Right lobe of liver (tissue), 6 donors: ENCODE results near the gene C6orf163. TPM values are rescaled to one million over a fixed set of nuclear protein-coding genes. Genes with fewer than 3 reads are reported as not detected.
A peak's percentile ranks its signal among the peaks of the same experiment; 100 is the strongest.

Experiments used
- ATAC-seq, 4 donors: fragments of 200-7000 bp; cut with Tn5 transposase; one replicate each; pipeline ENCODE4 v1.9.1; 2020; ENCODE audit warnings: mild to moderate bottlenecking in 4 of 4, moderate library complexity in 4 of 4
- DNase-seq, 3 donors: peaks; one replicate each; pipeline ENCODE4 v3.0.0-alpha.2; 2020
- H3K27ac ChIP-seq, 3 donors: fragments of 200-600 bp; one replicate each; pipeline ENCODE4 v1.8.0; 2022
- H3K27me3 ChIP-seq, 2 donors: fragments of 200-600 bp; one replicate each; pipeline ENCODE4 v1.8.0; 2022
- H3K36me3 ChIP-seq, 4 donors: fragments of 200-600 bp; sonication (generic) in 1 of 4; one replicate each; pipeline versions ENCODE4 v1.5.1 to v1.8.0; 2017 to 2022; ENCODE audit warnings: control low read depth in 1 of 4
- H3K4me1 ChIP-seq, 4 donors: fragments of 200-600 bp; sonication (generic) in 1 of 4; one replicate each; pipeline versions ENCODE4 v1.5.1 to v1.8.0; 2017 to 2022; ENCODE audit warnings: control low read depth in 1 of 4
- H3K4me3 ChIP-seq, 3 donors: fragments of 200-600 bp; one replicate each; pipeline ENCODE4 v1.8.0; 2022
- H3K9me3 ChIP-seq, 4 donors: fragments of 200-600 bp; sonication (generic) in 1 of 4; one replicate each; pipeline versions ENCODE4 v1.5.1 to v1.8.0; 2017 to 2022; ENCODE audit warnings: control low read depth in 1 of 4
- CTCF ChIP-seq, 4 donors: fragments of 200-600 bp in 3 of 4; fragments of 450-650 bp in 1 of 4; IDR thresholded peaks; one replicate each; pipeline versions ENCODE4 v1.5.1 to v1.8.0; 2016 to 2022; ENCODE audit warnings: antibody characterized with exemption in 4 of 4, mild to moderate bottlenecking in 2 of 4
- POLR2A ChIP-seq: fragments of 450-650 bp; IDR thresholded peaks from one replicate; pipeline ENCODE4 v1.6.1; 2017; ENCODE audit warnings: antibody characterized with exemption, mild to moderate bottlenecking
- WGBS: methylation state at CpG from one replicate; pipeline ENCODE4 v1.1.6; 2018; ENCODE audit warnings: low coverage, low lambda C conversion rate; ENCODE audit not compliant: insufficient coverage; ENCODE audit errors: missing lambda C conversion rate; 5-methylcytosine and 5-hydroxymethylcytosine counted together
- intact Hi-C, 2 donors: fragments of 100-400 bp; cut with DNase I; formaldehyde crosslinking; loops; one replicate each; pipeline versions ENCODE4 v1.11.2 to v1.14.1; 2022
- total RNA-seq, 6 experiments: library from RNA; depleted of rRNA in 2 of 6; stranded (reverse); fragments of >200 nt in 2 of 6; fragmentation: NEBNext Ultra II Directional in 3 of 6; extraction: Animal tissue kit (Norgen Biotek cat#: 25700) in 3 of 6; gene quantifications; one replicate each; pipeline versions ENCODE4 v1.1.0 to v1.2.4, GENCODE V29; 2016 to 2023
- donor health status: DM: no; HTN: yes; CAD: no.
- donor health status: DM: no; HTN: no; CAD: no.
- donor health status: DM: no; HTN: no; CAD: no.
- donor health status: DM: no; HTN: yes; CAD: no.
- donor health status: DM: no; HTN: yes; CAD: no.

Gene C6orf163
- total RNA-seq, 6 experiments from 2014 or later: 0.55 to 1.7 (median 1.4) TPM

- TF ChIP-seq CTCF (IDR thresholded peaks at IDR 0.05) (no peak), POLR2A (no peak)
- DNase-seq (no peak), ATAC-seq (no peak)
- Histone ChIP-seq H3K9me3 (no peaks in the 10 kb centered on the region), H3K36me3 (no peaks in the 10 kb centered on the region), H3K4me3 (no peak overlapping the region), H3K27me3 (no peaks in the 10 kb centered on the region), H3K4me1 (no peaks in the 10 kb centered on the region), H3K27ac (no peak overlapping the region)
- 64% methylated on average over 5 of the region's 5 CpGs for WGBS
- intact Hi-C loops: no loop called here
Measured at GRCh38 chr6:87333033-87333432, 11.6 kb upstream of the C6orf163 start.

GRCh38 chr6:87333591-87334181 is 10.9 kb upstream of the C6orf163 start:
- Histone ChIP-seq H3K27me3 (no peaks in the 10 kb centered on the region), H3K9me3 (no peaks in the 10 kb centered on the region), H3K36me3 (no peaks in the 10 kb centered on the region), H3K4me1 (no peaks in the 10 kb centered on the region), H3K27ac (no peak overlapping the region), H3K4me3 (no peak overlapping the region)
- TF ChIP-seq CTCF (IDR thresholded peaks at IDR 0.05) (no peak), POLR2A (no peak)
- ATAC-seq: peak in 3 of 4 donors; percentile 27 to 40 (median 35)
- DNase-seq: no peak
- WGBS: 38% methylated on average over 3 of the region's 3 CpGs
- intact Hi-C loops: no loop called here

- Histone ChIP-seq H3K4me1 (no peaks in the 10 kb centered on the region), H3K27ac (no peak overlapping the region), H3K27me3 (no peaks in the 10 kb centered on the region), H3K36me3 (no peaks in the 10 kb centered on the region), H3K9me3 (no peaks in the 10 kb centered on the region), H3K4me3 (no peak overlapping the region)
- intact Hi-C loops: no loop called here
- TF ChIP-seq POLR2A: no peak
- TF ChIP-seq CTCF (IDR thresholded peaks at IDR 0.05): no peak
- 63% methylated on average over 1 of the region's 1 CpG for WGBS
- DNase-seq: no peak
- no peak for ATAC-seq
Measured at GRCh38 chr6:87334683-87335082, 9.9 kb upstream of the C6orf163 start.

GRCh38 chr6:87336367-87336766 is 8.2 kb upstream of the C6orf163 start:
- Histone ChIP-seq H3K27me3 (no peaks in the 10 kb centered on the region), H3K36me3 (no peaks in the 10 kb centered on the region), H3K4me3 (no peak overlapping the region), H3K4me1 (peaks cover 0 to 5% (median 0%) of the 10 kb centered on the region in 4 donors), H3K9me3 (no peaks in the 10 kb centered on the region), H3K27ac (no peak overlapping the region)
- no peak for ATAC-seq
- WGBS: 90% methylated on average over 4 of the region's 4 CpGs
- intact Hi-C loops: no loop called here
- TF ChIP-seq POLR2A: no peak
- TF ChIP-seq CTCF (IDR thresholded peaks at IDR 0.05): no peak
- no peak for DNase-seq

- no peak overlapping the region for H3K27ac ChIP-seq
- intact Hi-C loops: no loop called here
- TF ChIP-seq CTCF (IDR thresholded peaks at IDR 0.05) (no peak), POLR2A (no peak)
- ATAC-seq (no peak), DNase-seq (no peak)
- 90% methylated on average over 4 of the region's 4 CpGs for WGBS
- H3K4me1 ChIP-seq: peaks cover 0 to 9% (median 0%) of the 10 kb centered on the region in 4 donors
- no peak overlapping the region for H3K4me3 ChIP-seq
- H3K9me3 ChIP-seq: no peaks in the 10 kb centered on the region
- no peaks in the 10 kb centered on the region for H3K27me3 ChIP-seq
- H3K36me3 ChIP-seq: no peaks in the 10 kb centered on the region
Measured at GRCh38 chr6:87340230-87340629, 4.4 kb upstream of the C6orf163 start.
